ENCODE data around the gene ERG. TPM values are rescaled to one million over a fixed set of nuclear protein-coding genes. Genes with fewer than 3 reads are reported as not detected.

The ERG gene
- total RNA-seq, 4 donors from 2014 or later = 4.6 to 7.0 (median 5.1) TPM

DNA sequence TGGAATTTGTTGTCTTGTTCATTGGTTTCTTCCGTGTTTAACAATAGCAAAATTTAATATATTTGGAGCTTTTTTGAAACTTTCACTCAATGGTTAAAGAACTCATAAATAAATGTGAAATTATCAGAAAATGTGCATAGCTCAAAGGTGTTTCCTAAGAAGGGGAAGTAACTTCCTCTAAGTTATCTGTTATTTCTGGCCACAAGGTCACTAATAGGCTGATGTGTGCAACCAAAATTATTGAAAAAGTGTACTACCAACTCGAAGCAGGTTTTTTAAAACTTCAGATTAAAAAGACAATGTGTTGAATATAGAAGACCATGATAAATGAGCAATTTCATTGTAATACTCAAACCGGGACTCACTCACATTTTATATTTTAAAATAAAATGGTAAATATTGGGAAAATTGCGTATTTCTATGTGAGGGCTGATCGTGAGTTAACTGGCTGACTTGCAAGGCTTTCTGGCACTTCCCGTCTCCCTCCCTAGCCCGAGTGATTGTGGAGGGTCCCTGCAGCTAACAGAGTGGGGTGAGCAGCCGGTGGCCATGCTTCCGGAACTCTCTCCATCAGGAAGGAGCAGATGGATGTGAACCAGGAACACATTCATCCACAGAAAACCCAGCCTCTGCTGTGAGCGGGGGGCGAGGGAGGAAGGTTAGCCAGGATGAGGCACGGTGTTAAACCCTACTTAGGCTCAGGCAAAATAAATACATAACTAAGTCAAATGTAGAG, 96.9 kb downstream of the ERG start:
- intact Hi-C loops (cut with DNase I; ENCODE audit: low total_unique reads) (no loop called here), in situ Hi-C loops (cut with MboI; ENCODE audit: low sequenced_read_pairs in 4 of 4) (no loop called here)
- H3K36me3 ChIP-seq = no peaks in the 10 kb centered on the region
- no peaks in the 10 kb centered on the region for H3K9me3 ChIP-seq
- TF ChIP-seq, protein P1, sequence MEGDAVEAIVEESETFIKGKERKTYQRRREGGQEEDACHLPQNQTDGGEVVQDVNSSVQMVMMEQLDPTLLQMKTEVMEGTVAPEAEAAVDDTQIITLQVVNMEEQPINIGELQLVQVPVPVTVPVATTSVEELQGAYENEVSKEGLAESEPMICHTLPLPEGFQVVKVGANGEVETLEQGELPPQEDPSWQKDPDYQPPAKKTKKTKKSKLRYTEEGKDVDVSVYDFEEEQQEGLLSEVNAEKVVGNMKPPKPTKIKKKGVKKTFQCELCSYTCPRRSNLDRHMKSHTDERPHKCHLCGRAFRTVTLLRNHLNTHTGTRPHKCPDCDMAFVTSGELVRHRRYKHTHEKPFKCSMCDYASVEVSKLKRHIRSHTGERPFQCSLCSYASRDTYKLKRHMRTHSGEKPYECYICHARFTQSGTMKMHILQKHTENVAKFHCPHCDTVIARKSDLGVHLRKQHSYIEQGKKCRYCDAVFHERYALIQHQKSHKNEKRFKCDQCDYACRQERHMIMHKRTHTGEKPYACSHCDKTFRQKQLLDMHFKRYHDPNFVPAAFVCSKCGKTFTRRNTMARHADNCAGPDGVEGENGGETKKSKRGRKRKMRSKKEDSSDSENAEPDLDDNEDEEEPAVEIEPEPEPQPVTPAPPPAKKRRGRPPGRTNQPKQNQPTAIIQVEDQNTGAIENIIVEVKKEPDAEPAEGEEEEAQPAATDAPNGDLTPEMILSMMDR (IDR thresholded peaks at IDR 0.05 in 4 of 5, conservative IDR thresholded peaks at IDR 0.05 in 1 of 5) = no peak
- no peak for TF ChIP-seq POLR2A (IDR thresholded peaks at IDR 0.05)
- no peak for ATAC-seq
- no peak for DNase-seq
- H3K27me3 ChIP-seq = no peaks in the 10 kb centered on the region
- no peaks in the 10 kb centered on the region for H3K4me1 ChIP-seq
- H3K27ac ChIP-seq = no peak overlapping the region
- no peak overlapping the region for H3K4me3 ChIP-seq

DNA sequence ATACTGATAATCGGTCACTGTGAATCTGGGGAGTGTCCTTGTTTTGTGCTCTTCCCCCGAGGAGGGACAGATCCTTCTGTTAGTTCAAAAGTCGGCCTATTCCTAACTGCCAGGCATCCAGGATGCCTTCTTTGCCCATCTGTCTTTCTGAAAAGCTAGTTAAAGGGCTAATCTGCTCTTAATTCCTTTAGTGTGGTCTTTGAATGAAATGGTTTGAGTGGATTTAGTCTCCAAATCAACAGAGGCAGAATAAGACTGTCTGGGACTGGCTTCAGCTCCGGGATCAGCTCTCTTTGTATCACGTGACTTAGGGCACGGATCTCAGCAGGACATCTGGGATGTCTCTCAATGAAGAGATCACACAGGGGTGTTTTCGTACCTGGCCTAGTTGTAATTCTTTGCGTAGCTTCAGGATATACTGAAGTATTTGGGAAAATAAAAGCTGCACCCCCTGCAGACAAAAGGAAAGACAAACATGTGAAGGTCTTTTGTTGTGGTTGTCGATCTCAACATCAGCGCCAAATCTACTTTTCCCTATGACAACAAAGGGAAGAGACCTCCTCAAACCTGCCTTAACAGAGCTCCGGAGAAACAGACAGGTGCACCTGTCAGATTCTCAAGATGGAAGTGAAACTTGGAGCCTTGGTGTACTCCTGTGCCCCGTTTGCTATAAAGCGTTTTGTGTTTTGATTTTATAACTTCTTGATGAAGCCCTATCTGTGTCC, 97.9 kb downstream of the ERG start:
- in situ Hi-C loops (cut with MboI; ENCODE audit: low sequenced_read_pairs in 4 of 4) (no loop called here), intact Hi-C loops (cut with DNase I; ENCODE audit: low total_unique reads) (no loop called here)
- no peaks in the 10 kb centered on the region for H3K36me3 ChIP-seq
- no peak overlapping the region for H3K27ac ChIP-seq
- no peak overlapping the region for H3K4me3 ChIP-seq
- H3K4me1 ChIP-seq = no peaks in the 10 kb centered on the region
- no peaks in the 10 kb centered on the region for H3K9me3 ChIP-seq
- ATAC-seq (no peak), DNase-seq (no peak)
- H3K27me3 ChIP-seq = no peaks in the 10 kb centered on the region
- TF ChIP-seq POLR2A (IDR thresholded peaks at IDR 0.05) = no peak
- TF ChIP-seq, protein P1 (IDR thresholded peaks at IDR 0.05 in 4 of 5, conservative IDR thresholded peaks at IDR 0.05 in 1 of 5) = no peak

- H3K27me3 ChIP-seq = no peaks in the 10 kb centered on the region
- no peak overlapping the region for H3K4me3 ChIP-seq
- no peaks in the 10 kb centered on the region for H3K9me3 ChIP-seq
- DNase-seq (no peak), ATAC-seq (no peak)
- TF ChIP-seq POLR2A (IDR thresholded peaks at IDR 0.05) = no peak
- TF ChIP-seq, protein P1 (IDR thresholded peaks at IDR 0.05 in 4 of 5, conservative IDR thresholded peaks at IDR 0.05 in 1 of 5) = no peak
- no peak overlapping the region for H3K27ac ChIP-seq
- intact Hi-C loops (cut with DNase I; ENCODE audit: low total_unique reads) (no loop called here), in situ Hi-C loops (cut with MboI; ENCODE audit: low sequenced_read_pairs in 4 of 4) (no loop called here)
- no peaks in the 10 kb centered on the region for H3K36me3 ChIP-seq
- H3K4me1 ChIP-seq = no peaks in the 10 kb centered on the region
Observed at GRCh38 chr21:38399103-38399502, 99.2 kb downstream of the ERG start.

GRCh38 chr21:38396325-38396724, 102.0 kb downstream of the ERG start:
- no peaks in the 10 kb centered on the region for H3K36me3 ChIP-seq
- H3K4me1 ChIP-seq = no peaks in the 10 kb centered on the region
- TF ChIP-seq POLR2A (IDR thresholded peaks at IDR 0.05) = no peak
- TF ChIP-seq, protein P1 (IDR thresholded peaks at IDR 0.05 in 4 of 5, conservative IDR thresholded peaks at IDR 0.05 in 1 of 5) = no peak
- no peaks in the 10 kb centered on the region for H3K9me3 ChIP-seq
- ATAC-seq (no peak), DNase-seq (no peak)
- intact Hi-C loops (cut with DNase I; ENCODE audit: low total_unique reads) = no loop called here
- no peak overlapping the region for H3K27ac ChIP-seq
- in situ Hi-C loops (cut with MboI; ENCODE audit: low sequenced_read_pairs in 4 of 4) = no loop called here
- no peaks in the 10 kb centered on the region for H3K27me3 ChIP-seq
- H3K4me3 ChIP-seq = no peak overlapping the region
